H54 (cell line): Measurements from ENCODE around the gene BHLHE23.

ENCODE experiments used
- DNase-seq: peaks from one replicate; pipeline ENCODE4 v3.0.0; 2011; ENCODE audit warnings: low spot score, mixed read lengths; ENCODE audit not compliant: insufficient read length
- FAIRE-seq: peaks from 3 replicates; lab custom pipeline; 2011; peaks lifted over from hg19 to GRCh38; lab: Jason Lieb, UNC
- POLR2A ChIP-seq: IDR thresholded peaks from 2 replicates; pipeline ENCODE4 v1.6.1; 2011; ENCODE audit warnings: low read depth, mild to moderate bottlenecking, low read length

The BHLHE23 gene

DNA sequence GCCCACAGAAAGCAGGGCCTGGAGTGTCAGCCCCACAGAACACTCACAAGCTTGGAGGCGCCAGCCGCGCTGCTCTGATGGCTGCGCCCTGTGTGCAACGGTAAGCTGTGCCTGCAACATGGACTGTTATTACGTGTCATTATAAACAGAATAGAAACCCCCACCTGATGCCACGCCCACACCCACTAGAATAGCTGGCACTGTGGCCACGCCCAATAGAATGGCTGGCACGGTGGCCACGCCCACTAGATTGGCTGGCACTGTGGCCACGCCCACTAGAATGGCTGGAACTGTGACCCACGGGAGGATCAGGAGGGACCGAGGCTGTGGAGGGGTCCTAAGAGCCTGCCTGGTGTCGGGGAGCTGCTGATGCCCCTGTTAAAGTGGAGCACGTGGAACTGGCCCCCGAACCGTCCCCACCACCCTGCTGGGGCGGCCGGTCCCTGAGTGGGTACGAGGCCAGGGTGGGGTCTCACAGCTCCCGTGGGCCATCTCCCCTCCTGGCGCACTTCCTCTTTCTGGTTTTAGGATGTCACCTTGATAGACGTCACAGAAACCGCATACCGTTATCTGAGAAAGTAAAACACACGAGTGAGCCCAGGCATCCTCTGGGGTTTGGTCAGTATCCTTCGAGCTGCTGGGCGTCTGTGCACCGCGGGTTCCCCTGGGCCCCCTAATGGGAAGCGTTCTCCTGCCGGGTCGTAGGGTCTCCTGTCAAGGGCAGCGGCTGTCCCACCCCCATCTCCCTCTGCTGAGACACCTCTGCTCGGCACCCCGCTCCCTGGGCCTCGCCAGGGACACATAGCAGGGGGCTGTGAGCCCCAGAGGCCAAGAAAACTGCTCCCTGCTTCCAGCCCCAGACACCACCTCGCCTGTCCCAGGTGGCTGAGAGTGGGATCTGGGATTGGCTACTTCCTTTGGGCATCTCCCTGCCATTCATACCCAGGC, 28.9 kb downstream of the BHLHE23 start:
- FAIRE-seq (no peak), DNase-seq (peak; percentile 52)
- no peak for TF ChIP-seq POLR2A

- DNase-seq: no peak
- no peak for FAIRE-seq
- no peak for TF ChIP-seq POLR2A
Observed at GRCh38 chr20:62976886-62977285, 29.9 kb downstream of the BHLHE23 start.

GRCh38 chr20:62975812-62976508, 30.8 kb downstream of the BHLHE23 start:
- no peak for FAIRE-seq
- DNase-seq: no peak
- no peak for TF ChIP-seq POLR2A

DNA sequence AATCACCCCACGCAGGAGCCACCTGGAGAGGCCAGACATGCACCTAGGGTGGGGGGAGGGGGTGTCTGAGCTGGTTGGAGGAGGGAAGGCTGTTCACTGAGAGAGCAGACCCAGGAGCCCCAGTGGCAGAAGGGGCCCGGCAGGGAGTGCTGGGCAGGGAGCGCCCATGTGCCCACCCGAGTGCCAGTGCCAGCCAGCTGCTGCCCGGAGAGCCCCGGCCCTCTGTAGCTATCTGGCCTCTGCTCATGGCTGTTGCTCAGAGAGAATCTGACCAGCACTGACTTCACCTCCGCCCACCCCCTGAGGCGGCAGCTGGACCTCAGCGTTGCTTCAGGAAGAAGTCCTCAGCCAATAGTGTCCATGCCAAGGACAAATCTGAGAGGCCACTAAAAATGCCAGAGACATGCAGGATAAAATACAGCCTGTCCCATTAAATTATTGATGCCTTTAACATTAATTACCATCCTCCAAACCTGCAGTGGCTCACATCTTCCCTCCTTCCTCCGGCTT, 31.5 kb downstream of the BHLHE23 start:
- TF ChIP-seq POLR2A: no peak
- FAIRE-seq: no peak
- DNase-seq: no peak

- no peak for DNase-seq
- TF ChIP-seq POLR2A: no peak
- no peak for FAIRE-seq
Observed at GRCh38 chr20:62972845-62973745, 33.7 kb downstream of the BHLHE23 start.

DNA sequence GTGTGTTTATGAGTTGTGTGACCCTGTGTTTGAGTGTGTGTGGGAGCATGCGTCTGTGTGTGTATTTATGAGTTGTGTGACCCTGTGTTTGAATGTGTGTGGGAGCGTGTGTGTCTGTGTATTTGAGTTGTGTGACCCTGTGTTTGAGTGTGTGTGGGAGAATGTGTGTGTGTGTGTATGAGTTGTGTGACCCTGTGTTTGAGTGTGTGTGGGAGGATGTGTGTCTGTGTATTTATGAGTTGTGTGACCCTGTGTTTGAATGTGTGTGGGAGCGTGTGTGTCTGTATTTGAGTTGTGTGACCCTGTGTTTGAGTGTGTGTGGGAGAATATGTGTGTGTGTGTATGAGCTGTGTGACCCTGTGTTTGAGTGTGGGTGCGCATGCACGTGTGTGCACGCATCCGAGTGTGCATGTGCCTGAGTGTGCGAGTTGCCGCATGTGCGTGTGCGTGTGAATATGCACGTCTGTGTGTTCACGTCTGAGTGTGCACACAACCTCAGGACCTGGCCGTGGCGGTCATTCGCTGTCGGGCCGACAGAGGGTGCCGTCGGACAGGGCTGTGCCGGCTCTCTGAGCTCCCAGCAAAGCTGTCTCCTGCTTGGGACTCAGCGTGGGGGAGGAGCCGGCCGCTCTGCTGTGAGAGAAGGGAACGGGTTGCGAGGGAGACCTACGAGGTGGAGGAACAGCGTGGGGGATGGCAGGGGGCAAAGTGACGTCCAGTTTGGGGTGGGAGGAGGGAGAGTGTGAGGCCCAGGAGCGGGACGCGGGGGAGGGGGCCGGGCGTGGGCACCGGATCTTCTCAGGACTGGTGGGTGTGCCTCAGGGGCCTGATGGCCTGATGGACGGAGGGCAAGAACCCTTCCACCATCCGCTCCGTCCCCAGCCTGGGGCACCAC, 34.6 kb downstream of the BHLHE23 start:
- TF ChIP-seq POLR2A: peak; percentile 30; the same call in 1 of the 2 replicates
- FAIRE-seq (no peak), DNase-seq (peak; percentile 99)

DNA sequence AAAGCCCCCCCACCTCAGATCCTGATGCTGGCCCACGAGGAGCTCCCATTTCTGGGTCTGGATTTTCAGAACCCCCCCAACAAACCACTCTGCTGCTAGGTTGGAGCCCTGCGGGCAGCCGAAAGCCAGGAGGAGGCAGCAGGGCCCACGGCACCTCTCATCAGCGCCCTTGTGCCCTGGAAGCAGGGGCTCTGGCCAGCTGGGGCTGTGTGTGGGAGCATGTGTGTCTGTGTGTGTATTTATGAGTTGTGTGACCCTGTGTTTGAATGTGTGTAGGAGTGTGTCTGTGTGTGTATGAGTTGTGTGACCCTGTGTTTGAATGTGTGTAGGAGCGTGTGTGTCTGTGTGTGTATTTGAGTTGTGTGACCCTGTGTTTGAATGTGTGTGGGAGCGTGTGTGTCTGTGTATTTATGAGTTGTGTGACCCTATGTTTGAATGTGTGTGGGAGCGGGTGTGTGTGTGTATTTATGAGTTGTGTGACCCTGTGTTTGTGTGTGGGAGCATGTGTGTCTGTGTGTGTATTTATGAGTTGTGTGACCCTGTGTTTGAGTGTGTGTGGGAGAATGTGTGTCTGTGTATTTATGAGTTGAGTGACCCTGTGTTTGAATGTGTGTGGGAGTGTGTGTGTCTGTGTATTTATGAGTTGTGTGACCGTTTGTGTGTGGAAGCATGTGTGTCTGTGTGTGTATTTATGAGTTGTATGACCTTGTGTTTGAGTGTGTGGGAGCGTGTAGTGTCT, 35.4 kb downstream of the BHLHE23 start:
- TF ChIP-seq POLR2A: no peak
- DNase-seq: no peak
- no peak for FAIRE-seq

DNA sequence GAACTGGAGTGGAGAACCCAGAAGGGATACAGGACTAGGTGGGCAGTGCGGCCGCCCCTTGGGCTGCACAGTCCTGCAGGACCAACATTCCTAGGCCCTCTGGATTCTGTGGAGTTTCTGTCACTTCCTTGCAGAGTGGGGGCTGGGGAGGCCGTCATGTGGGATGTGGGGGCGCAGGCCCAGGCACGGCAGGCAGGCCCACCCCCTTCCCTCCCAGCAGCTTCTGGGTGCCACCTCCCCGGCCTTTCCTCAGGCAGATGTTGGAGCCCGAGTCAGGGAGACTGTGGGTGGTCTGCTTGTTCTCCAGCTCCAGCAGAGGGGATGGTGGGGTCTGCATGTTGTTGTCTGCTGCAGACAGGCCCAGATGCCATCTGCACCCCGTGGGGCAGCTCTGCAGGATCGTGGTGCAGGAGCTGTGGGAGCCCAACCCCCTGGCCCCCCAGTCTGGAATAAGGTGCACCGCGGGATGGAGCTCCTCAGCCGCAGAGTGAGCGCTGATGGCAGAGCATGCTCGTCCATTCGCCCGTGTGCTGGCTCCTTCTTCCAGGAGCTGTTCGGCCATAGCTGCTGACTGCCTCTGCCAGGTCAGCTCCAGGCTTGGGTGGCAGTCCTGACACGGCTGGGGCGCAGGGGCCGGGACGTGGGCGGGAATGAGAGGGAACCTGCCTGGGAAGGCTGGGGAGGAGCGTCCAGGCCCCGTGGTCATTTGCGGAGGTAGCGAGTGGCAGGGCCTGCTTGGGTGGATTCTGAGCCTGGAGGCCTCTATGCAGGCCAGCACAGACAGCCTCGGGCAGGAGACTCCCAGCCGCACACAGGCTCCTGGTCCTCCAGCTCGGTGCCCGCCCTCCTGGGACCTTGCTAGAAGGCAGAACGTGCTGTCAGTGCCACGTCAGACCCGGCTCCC, 36.2 kb downstream of the BHLHE23 start:
- TF ChIP-seq POLR2A: no peak
- no peak for FAIRE-seq
- DNase-seq: no peak

- no peak for FAIRE-seq
- no peak for DNase-seq
- TF ChIP-seq POLR2A: no peak
Observed at GRCh38 chr20:62969939-62970306, 36.8 kb downstream of the BHLHE23 start.

GRCh38 chr20:62969179-62969760, 37.5 kb downstream of the BHLHE23 start:
- DNase-seq: no peak
- no peak for TF ChIP-seq POLR2A
- FAIRE-seq: no peak
